IMR-90 (cell line): Measurements from ENCODE around the gene CEP128. TPM values are rescaled to one million over a fixed set of nuclear protein-coding genes. Genes with fewer than 3 reads are reported as not detected.

Experiments
- ATAC-seq: fragments of 200-7000 bp; cut with Tn5 transposase; 2 replicates; pipeline ENCODE4 v1.9.1; 2020; ENCODE audit warnings: low read depth, mild to moderate bottlenecking, moderate library complexity
- BruUV-seq: library from RNA; stranded (reverse); fragments of 400-500 nt; replicated peaks from 2 replicates; lab custom pipeline; 2021; lab: Mats Ljungman, UMichigan
- CTCF ChIA-PET: fragments of 300-600 bp; formaldehyde crosslinking; extraction: SDS; loops from one replicate; lab custom pipeline; 2021; ENCODE audit warnings: antibody characterized with exemption; lab: Yijun Ruan, JAX
- POLR2A ChIA-PET: fragments of 300-600 bp; sonication (Branson Sonifier 250); formaldehyde crosslinking; loops from one replicate; lab custom pipeline; 2022; ENCODE audit warnings: antibody characterized with exemption; ENCODE audit not compliant: unreplicated experiment; lab: Charles Lee
- DNase-seq: peaks from one replicate; pipeline ENCODE4 v3.0.0; 2013
- H2AFZ ChIP-seq: replicated peaks from 2 replicates; pipeline ENCODE3; 2013; ENCODE audit warnings: low read length, mild to moderate bottlenecking; ENCODE audit not compliant: poor library complexity
- H2AK5ac ChIP-seq: 2 replicates; pipeline ENCODE4 v1.6.1; 2013; ENCODE audit warnings: low read depth, low read length, inconsistent platforms
- H2AK9ac ChIP-seq: replicated peaks from 2 replicates; pipeline ENCODE3; 2013; ENCODE audit warnings: mild to moderate bottlenecking, low read depth, low read length, moderate library complexity; ENCODE audit not compliant: poor library complexity
- H2BK120ac ChIP-seq: 2 replicates; pipeline ENCODE4 v1.6.1; 2013; ENCODE audit warnings: low read depth, low read length, inconsistent platforms
- H2BK15ac ChIP-seq: 3 replicates; pipeline ENCODE4 v1.6.1; 2013; ENCODE audit warnings: low read depth, low read length, inconsistent platforms
- H2BK20ac ChIP-seq: 2 replicates; pipeline ENCODE4 v1.6.1; 2013; ENCODE audit warnings: low read depth, mild to moderate bottlenecking, inconsistent platforms, low read length, moderate library complexity
- H2BK5ac ChIP-seq: 2 replicates; pipeline ENCODE4 v1.6.1; 2013; ENCODE audit warnings: mild to moderate bottlenecking, low read depth, low read length, inconsistent platforms; ENCODE audit not compliant: poor library complexity, severe bottlenecking
- H3K14ac ChIP-seq: replicated peaks from 2 replicates; pipeline ENCODE4 v1.6.1; 2013; ENCODE audit warnings: low read depth, low read length, inconsistent platforms
- H3K18ac ChIP-seq: 2 replicates; pipeline ENCODE4 v1.6.1; 2013; ENCODE audit warnings: low read depth, low read length, control low read depth
- H3K23ac ChIP-seq: 2 replicates; pipeline ENCODE4 v1.6.1; 2013; ENCODE audit warnings: low read depth, low read length, inconsistent platforms
- H3K27ac ChIP-seq: 2 replicates; pipeline ENCODE4 v1.5.1; 2013; ENCODE audit warnings: mild to moderate bottlenecking, control low read depth, low read length; ENCODE audit not compliant: insufficient read depth
- H3K27me3 ChIP-seq: 2 replicates; pipeline ENCODE4 v1.6.1; 2013; ENCODE audit warnings: low read length; ENCODE audit not compliant: control insufficient read depth, insufficient read depth
- H3K36me3 ChIP-seq: 2 replicates; pipeline ENCODE4 v1.6.1; 2013; ENCODE audit warnings: low read length, mixed read lengths; ENCODE audit not compliant: control insufficient read depth, insufficient read depth
- H3K4ac ChIP-seq: 2 replicates; pipeline ENCODE4 v1.6.1; 2013; ENCODE audit warnings: low read depth, low read length, inconsistent platforms
- H3K4me1 ChIP-seq: 2 replicates; pipeline ENCODE4 v1.6.1; 2013; ENCODE audit warnings: low read length, mixed read lengths; ENCODE audit not compliant: control insufficient read depth, insufficient read depth
- H3K4me2 ChIP-seq: 2 replicates; pipeline ENCODE4 v1.6.1; 2013; ENCODE audit warnings: low read depth, mild to moderate bottlenecking, control low read depth, low read length, moderate library complexity
- H3K4me3 ChIP-seq: 2 replicates; pipeline ENCODE4 v1.5.1; 2013; ENCODE audit warnings: low read depth, mild to moderate bottlenecking, control low read depth, low read length, moderate library complexity; ENCODE audit not compliant: insufficient read depth
- H3K56ac ChIP-seq: 2 replicates; pipeline ENCODE4 v1.6.1; 2013; ENCODE audit warnings: low read length, inconsistent platforms; ENCODE audit not compliant: insufficient read depth; ENCODE audit errors: extremely low read depth
- H3K79me1 ChIP-seq, 2 experiments: 2 replicates each; pipeline ENCODE4 v1.6.1; 2013; ENCODE audit warnings: low read length in 2 of 2, inconsistent platforms in 1 of 2, low read depth in 1 of 2
- H3K9ac ChIP-seq: 2 replicates; pipeline ENCODE4 v1.6.1; 2013; ENCODE audit warnings: low read depth, low read length, control low read depth
- H3K9me1 ChIP-seq: 2 replicates; pipeline ENCODE4 v1.6.1; 2013; ENCODE audit warnings: low read length, inconsistent platforms; ENCODE audit not compliant: insufficient read depth
- H3K9me3 ChIP-seq: 2 replicates; pipeline ENCODE4 v1.6.1; 2013; ENCODE audit warnings: low read length; ENCODE audit not compliant: control insufficient read depth, insufficient read depth
- H4K20me1 ChIP-seq: 2 replicates; pipeline ENCODE4 v1.6.1; 2013; ENCODE audit warnings: low read length, inconsistent platforms; ENCODE audit not compliant: insufficient read depth
- H4K5ac ChIP-seq: 2 replicates; pipeline ENCODE4 v1.6.1; 2013; ENCODE audit warnings: mild to moderate bottlenecking, low read depth, low read length, control low read depth
- H4K8ac ChIP-seq, 2 experiments: 2 replicates each; pipeline ENCODE4 v1.6.1; 2013; ENCODE audit warnings: low read depth in 2 of 2, low read length in 2 of 2, control low read depth in 1 of 2, inconsistent platforms in 1 of 2
- H4K91ac ChIP-seq: 2 replicates; pipeline ENCODE4 v1.6.1; 2013; ENCODE audit warnings: low read depth, low read length, inconsistent platforms; ENCODE audit not compliant: insufficient read depth
- CEBPB ChIP-seq: IDR thresholded peaks from 2 replicates; pipeline ENCODE4 v1.6.1; 2012; ENCODE audit warnings: low read depth, low read length, improper control_type of control experiment
- FOS ChIP-seq: fragments of 150-350 bp; IDR thresholded peaks from 2 replicates; pipeline ENCODE4 v1.6.1; 2016; ENCODE audit warnings: low read depth, low read length
- MAZ ChIP-seq: IDR thresholded peaks from 2 replicates; pipeline ENCODE4 v1.6.1; 2012; ENCODE audit warnings: low read depth, mild to moderate bottlenecking, low read length, improper control_type of control experiment, moderate library complexity, borderline replicate concordance
- SMC3 ChIP-seq: fragments of 150-350 bp; IDR thresholded peaks from 2 replicates; pipeline ENCODE4 v1.6.1; 2016; ENCODE audit warnings: low read depth, mild to moderate bottlenecking, antibody characterized with exemption, low read length, moderate library complexity
- WGBS, 2 experiments: methylation state at CpG; one replicate each; pipeline versions ENCODE4 v1.1.5 to v1.1.7; 2013; ENCODE audit warnings: missing lambda C conversion rate in 2 of 2; ENCODE audit not compliant: insufficient read length in 1 of 2; ENCODE audit errors: extremely low coverage in 2 of 2; 5-methylcytosine and 5-hydroxymethylcytosine counted together
- dilution Hi-C: fragments of 300-500 bp; cut with HindIII; formaldehyde crosslinking; loops from one replicate; pipeline ENCODE4 v1.14.3; 2018; ENCODE audit warnings: low sequenced_read_pairs; ENCODE audit not compliant: unreplicated experiment
- in situ Hi-C: fragments of 300-500 bp; cut with MboI; formaldehyde crosslinking; loops from 3 replicates; pipeline ENCODE4 v1.14.3; 2019; ENCODE audit warnings: low sequenced_read_pairs, inconsistent platforms, mixed read lengths
- intact Hi-C: fragments of 100-400 bp; cut with micrococcal nuclease; formaldehyde crosslinking; loops from 2 replicates; pipeline ENCODE4 v1.10.0; 2022
- polyA plus RNA-seq, 3 experiments: library from polyadenylated mRNA; depleted of rRNA; stranded (reverse); fragments of >200 nt; gene quantifications; 2 replicates each; pipeline ENCODE4 v1.2.3, GENCODE V29; 2012; ENCODE audit warnings: low replicate concordance in 1 of 3
- total RNA-seq: library from RNA; depleted of rRNA; stranded (reverse); fragments of >200 nt; gene quantifications from 2 replicates; pipeline ENCODE4 v1.2.3, GENCODE V29; 2012
- TF ChIP-seq, protein P1 (sequence below): conservative IDR thresholded peaks from 2 replicates; pipeline ENCODE4 v1.5.1; 2012; ENCODE audit warnings: mild to moderate bottlenecking, low read depth, low read length, improper control_type of control experiment

Gene CEP128
- total and polyA plus RNA-seq, 2 of the 4 experiments (the other 2 are of a cell fraction): 1.9 to 5.7 TPM

GRCh38 chr14:80577599-80577998 lies 363.9 kb downstream of the CEP128 start:
- H2AK9ac ChIP-seq: no peak overlapping the region
- no peak overlapping the region for H3K56ac ChIP-seq
- peak overlapping the region; percentile 32; the same call in 1 of the 3 replicates for H2BK15ac ChIP-seq
- peaks cover 2% of the 10 kb centered on the region; the same call in 1 of the 2 replicates for H3K4me1 ChIP-seq
- ChIA-PET POLR2A (no interaction called here), CTCF (no interaction called here)
- H4K5ac ChIP-seq: peak overlapping the region; percentile 82; the same call in 1 of the 2 replicates
- dilution Hi-C loops: no loop called here
- H2BK120ac ChIP-seq: 0 out of 2 replicates have a peak overlapping the region, but pooled peaks have one; percentile 60
- H4K91ac ChIP-seq: no peak overlapping the region
- no peak overlapping the region for H3K4me2 ChIP-seq
- peak overlapping the region; percentile 39; the same call in 1 of the 2 replicates for H2BK20ac ChIP-seq
- H3K4ac ChIP-seq: 0 out of 2 replicates have a peak overlapping the region, but pooled peaks have one; percentile 41
- H4K20me1 ChIP-seq: no peaks in the 10 kb centered on the region
- H3K18ac ChIP-seq: peak overlapping the region; percentile 49; the same call in 1 of the 2 replicates
- peak overlapping the region in 1 of 2 experiments; percentile 28; a peak in 1 of 4 replicates for H4K8ac ChIP-seq
- H3K14ac ChIP-seq: 0 out of 2 replicates have a peak overlapping the region, but pooled peaks have one; percentile 14
- no peak for DNase-seq
- H3K27ac ChIP-seq: no peak overlapping the region
- intact Hi-C loops: no loop called here
- H3K23ac ChIP-seq: no peak overlapping the region
- no peak for ATAC-seq
- no peak overlapping the region for H2AK5ac ChIP-seq
- no peaks in the 10 kb centered on the region for H3K9me1 ChIP-seq
- no peak overlapping the region for H3K4me3 ChIP-seq
- 86% methylated on average over 4 of the region's 4 CpGs; no CpG with 5 or more reads in 1 of the 2 experiments for WGBS, 2 experiments
- BruUV-seq: no TSS peak
- H3K79me1 ChIP-seq: no peaks in the 10 kb centered on the region
- in situ Hi-C loops: no loop called here
- TF ChIP-seq SMC3 (no peak), FOS (no peak), MAZ (no peak), CEBPB (no peak)
- TF ChIP-seq, protein P1, sequence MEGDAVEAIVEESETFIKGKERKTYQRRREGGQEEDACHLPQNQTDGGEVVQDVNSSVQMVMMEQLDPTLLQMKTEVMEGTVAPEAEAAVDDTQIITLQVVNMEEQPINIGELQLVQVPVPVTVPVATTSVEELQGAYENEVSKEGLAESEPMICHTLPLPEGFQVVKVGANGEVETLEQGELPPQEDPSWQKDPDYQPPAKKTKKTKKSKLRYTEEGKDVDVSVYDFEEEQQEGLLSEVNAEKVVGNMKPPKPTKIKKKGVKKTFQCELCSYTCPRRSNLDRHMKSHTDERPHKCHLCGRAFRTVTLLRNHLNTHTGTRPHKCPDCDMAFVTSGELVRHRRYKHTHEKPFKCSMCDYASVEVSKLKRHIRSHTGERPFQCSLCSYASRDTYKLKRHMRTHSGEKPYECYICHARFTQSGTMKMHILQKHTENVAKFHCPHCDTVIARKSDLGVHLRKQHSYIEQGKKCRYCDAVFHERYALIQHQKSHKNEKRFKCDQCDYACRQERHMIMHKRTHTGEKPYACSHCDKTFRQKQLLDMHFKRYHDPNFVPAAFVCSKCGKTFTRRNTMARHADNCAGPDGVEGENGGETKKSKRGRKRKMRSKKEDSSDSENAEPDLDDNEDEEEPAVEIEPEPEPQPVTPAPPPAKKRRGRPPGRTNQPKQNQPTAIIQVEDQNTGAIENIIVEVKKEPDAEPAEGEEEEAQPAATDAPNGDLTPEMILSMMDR: no peak
- no peaks in the 10 kb centered on the region for H3K36me3 ChIP-seq
- H3K9me3 ChIP-seq: no peaks in the 10 kb centered on the region
- no peak overlapping the region for H2BK5ac ChIP-seq
- no peaks in the 10 kb centered on the region for H3K27me3 ChIP-seq
- H2AFZ ChIP-seq: no peak overlapping the region
- H3K9ac ChIP-seq: no peak overlapping the region
